T-cell (primary cell): Measurements from ENCODE around the gene MGAT4D. TPM values are rescaled to one million over a fixed set of nuclear protein-coding genes. Genes with fewer than 3 reads are reported as not detected.
"Not testable (repeated sequence)": the region's sequence is repeated elsewhere in the genome, so short reads cannot be mapped to it uniquely, and the experiment has no call there.

Source experiments
- ATAC-seq, 4 experiments: fragments of 200-7000 bp in 3 of 4; fragments of 150-1000 bp in 1 of 4; cut with Tn5 transposase; replicated peaks in 1 of 4; 1 replicate in 3 of 4; 2 replicates in 1 of 4; pipeline ENCODE4 v1.10.0; 2021; ENCODE audit warnings: moderate library complexity in 3 of 4, mild to moderate bottlenecking in 2 of 4, moderate number of reproducible peaks in 1 of 4
- CTCF ChIA-PET, 2 donors: fragments of 300-600 bp; sonication (Branson Sonifier 250); formaldehyde crosslinking; loops; one replicate each; lab custom pipeline; 2022; ENCODE audit warnings: antibody characterized with exemption in 2 of 2; lab: Charles Lee
- POLR2A ChIA-PET, 2 donors: fragments of 300-600 bp; sonication (Branson Sonifier 250); formaldehyde crosslinking; loops; one replicate each; lab custom pipeline; 2022; ENCODE audit warnings: antibody characterized with exemption in 2 of 2; lab: Charles Lee
- DNase-seq, 35 experiments: peaks; one replicate each; pipeline versions ENCODE4 v3.0.0 to v3.0.0-alpha.2; 2013 to 2023
- H3K27ac ChIP-seq: one replicate; pipeline ENCODE4 v1.5.1; 2013; ENCODE audit warnings: low read length
- H3K27me3 ChIP-seq, 2 experiments: replicated peaks in 1 of 2; 1 replicate in 1 of 2; 2 replicates in 1 of 2; pipeline versions ENCODE4 v1.6.1 to v1.7.0; 2013; ENCODE audit warnings: low read length in 1 of 2, mixed read lengths in 1 of 2; ENCODE audit not compliant: control insufficient read depth in 2 of 2, insufficient read depth in 2 of 2; ENCODE audit errors: extremely low read depth in 1 of 2
- H3K36me3 ChIP-seq, 2 donors: 1 replicate in 1 of 2; 2 replicates in 1 of 2; pipeline versions ENCODE4 v1.6.1 to v1.7.0; 2013; ENCODE audit warnings: low read length in 1 of 2; ENCODE audit not compliant: control insufficient read depth in 2 of 2, insufficient read depth in 1 of 2; ENCODE audit errors: extremely low read depth in 1 of 2
- H3K4me1 ChIP-seq, 2 experiments: 1 replicate in 1 of 2; 2 replicates in 1 of 2; pipeline versions ENCODE4 v1.6.1 to v1.7.0; 2013; ENCODE audit warnings: low read length in 2 of 2, mixed read lengths in 1 of 2; ENCODE audit not compliant: insufficient read depth in 2 of 2, control insufficient read depth in 1 of 2; ENCODE audit errors: extremely low read depth in 1 of 2
- H3K4me3 ChIP-seq, 2 donors: 1 replicate in 1 of 2; 2 replicates in 1 of 2; pipeline versions ENCODE4 v1.5.1 to v1.7.0; 2013; ENCODE audit warnings: mild to moderate bottlenecking in 2 of 2, low read length in 1 of 2, moderate library complexity in 1 of 2; ENCODE audit not compliant: control insufficient read depth in 1 of 2; ENCODE audit errors: extremely low read depth in 1 of 2
- H3K9me3 ChIP-seq: 2 replicates; pipeline ENCODE4 v1.7.0; 2013
- H3K27ac Mint-ChIP-seq, 2 donors: one replicate each; pipeline ENCODE4 v1.8.0; 2020 to 2021; ENCODE audit warnings: mild to moderate bottlenecking in 2 of 2, mixed read lengths in 2 of 2
- H3K27me3 Mint-ChIP-seq, 2 donors: one replicate each; pipeline ENCODE4 v1.8.0; 2021 to 2022; ENCODE audit warnings: mixed read lengths in 2 of 2
- H3K36me3 Mint-ChIP-seq: one replicate; pipeline ENCODE4 v1.8.0; 2021; ENCODE audit warnings: mixed read lengths
- H3K4me1 Mint-ChIP-seq, 3 donors: one replicate each; pipeline ENCODE4 v1.8.0; 2020 to 2022; ENCODE audit warnings: mixed read lengths in 3 of 3, mild to moderate bottlenecking in 1 of 3
- H3K4me3 Mint-ChIP-seq, 3 donors: one replicate each; pipeline ENCODE4 v1.8.0; 2020 to 2022; ENCODE audit warnings: mild to moderate bottlenecking in 3 of 3, mixed read lengths in 3 of 3, moderate library complexity in 3 of 3
- H3K9me3 Mint-ChIP-seq, 3 donors: one replicate each; pipeline ENCODE4 v1.8.0; 2020 to 2022; ENCODE audit warnings: mixed read lengths in 3 of 3
- WGBS: methylation state at CpG from one replicate; pipeline ENCODE4 v1.1.5; 2013; ENCODE audit warnings: missing lambda C conversion rate; ENCODE audit not compliant: insufficient coverage; 5-methylcytosine and 5-hydroxymethylcytosine counted together
- total RNA-seq, 35 experiments: library from RNA in 6 of 35; stranded (reverse) in 6 of 35; fragments of 120-200 nt in 1 of 35; gene quantifications; one replicate each; pipeline versions ENCODE4 v1.2.1 to v1.2.4 and lab custom pipeline; 2013 to 2026

Gene MGAT4D
- total RNA-seq, 5 donors from 2014 or later (not counting 1 experiment from before 2014, with no cell fraction given), result not detected

DNA sequence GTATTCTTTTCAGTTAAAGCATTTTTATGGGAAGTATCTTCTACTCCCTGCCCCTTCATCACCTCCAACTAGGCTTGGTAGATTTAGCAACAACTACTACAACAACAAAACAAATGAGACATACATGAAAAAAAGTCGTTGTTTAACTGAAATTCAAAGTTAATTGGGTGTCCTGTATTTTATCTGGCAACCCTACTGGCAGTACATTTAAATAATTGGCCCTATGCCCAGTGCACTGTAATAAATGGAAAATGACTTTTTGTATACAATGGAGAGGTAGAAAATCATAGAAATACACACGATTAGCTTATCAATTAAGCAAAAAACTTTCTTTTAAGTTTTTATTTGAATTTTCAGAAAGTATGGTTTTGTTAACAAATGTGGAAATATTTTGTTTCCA lies 49.3 kb downstream of the MGAT4D start:
- Histone ChIP-seq H3K27me3 (no peaks in the 10 kb centered on the region), H3K9me3 (no peaks in the 10 kb centered on the region), H3K4me1 (no peaks in the 10 kb centered on the region), H3K4me3 (no peak overlapping the region), H3K27ac (no peak overlapping the region), H3K36me3 (no peaks in the 10 kb centered on the region)
- Mint-ChIP-seq H3K36me3 (no peaks in the 10 kb centered on the region), H3K9me3 (no peaks in the 10 kb centered on the region), H3K27ac (no peak overlapping the region), H3K4me1 (no peaks in the 10 kb centered on the region), H3K4me3 (no peak overlapping the region), H3K27me3 (peaks cover 8 to 15% of the 10 kb centered on the region in 2 donors)
- CTCF ChIA-PET, result no interaction called here
- WGBS, result no CpG with 5 or more reads among the region's 2 CpGs
- ATAC-seq, result no peak
- DNase-seq, result no peak
- POLR2A ChIA-PET, result interaction anchor here in 1 of 2 donors (0.7 kb wide), 1 partner anchor 1864 kb away, joined by 5 read pairs; no protein-coding TSS in a partner anchor

- POLR2A ChIA-PET, result interaction anchor here in 1 of 2 donors (0.7 kb wide), 1 partner anchor 1863 kb away, joined by 5 read pairs; no protein-coding TSS in a partner anchor
- Histone ChIP-seq H3K4me3 (no peak overlapping the region), H3K36me3 (no peaks in the 10 kb centered on the region), H3K9me3 (no peaks in the 10 kb centered on the region), H3K27me3 (no peaks in the 10 kb centered on the region), H3K27ac (no peak overlapping the region), H3K4me1 (no peaks in the 10 kb centered on the region)
- Mint-ChIP-seq H3K27me3 (peaks cover 8 to 15% of the 10 kb centered on the region in 2 donors), H3K27ac (no peak overlapping the region), H3K4me1 (no peaks in the 10 kb centered on the region), H3K36me3 (no peaks in the 10 kb centered on the region), H3K4me3 (no peak overlapping the region), H3K9me3 (no peaks in the 10 kb centered on the region)
- CTCF ChIA-PET, result no interaction called here
- no peak for DNase-seq
- 70% methylated on average over 2 of the region's 3 CpGs for WGBS
- ATAC-seq, result no peak
Measured at GRCh38 chr4:140448162-140448561, 49.9 kb downstream of the MGAT4D start.

GRCh38 chr4:140444347-140444746 lies 53.7 kb downstream of the MGAT4D start:
- DNase-seq, ATAC-seq, CTCF ChIA-PET, H3K27ac Mint-ChIP-seq, H3K9me3 Mint-ChIP-seq, H3K27ac ChIP-seq, H3K36me3 Mint-ChIP-seq, H3K4me1 ChIP-seq, H3K4me3 Mint-ChIP-seq, POLR2A ChIA-PET, H3K9me3 ChIP-seq, H3K4me3 ChIP-seq, H3K4me1 Mint-ChIP-seq, H3K36me3 ChIP-seq, H3K27me3 ChIP-seq: not testable (repeated sequence)
- 100% methylated on average over 1 of the region's 4 CpGs for WGBS
- peaks cover 4 to 17% of the 10 kb centered on the region in 2 donors for H3K27me3 Mint-ChIP-seq

- POLR2A ChIA-PET, result no interaction called here
- Histone ChIP-seq H3K4me1 (no peaks in the 10 kb centered on the region), H3K4me3 (no peak overlapping the region), H3K27me3 (no peaks in the 10 kb centered on the region), H3K9me3 (no peaks in the 10 kb centered on the region), H3K27ac (no peak overlapping the region), H3K36me3 (no peaks in the 10 kb centered on the region)
- DNase-seq (no peak), ATAC-seq (no peak)
- CTCF ChIA-PET, result no interaction called here
- no peaks in the 10 kb centered on the region for H3K36me3 Mint-ChIP-seq
- no peak overlapping the region for H3K27ac Mint-ChIP-seq
- peaks cover 2 to 4% of the 10 kb centered on the region in 2 donors for H3K27me3 Mint-ChIP-seq
- no peak overlapping the region for H3K4me3 Mint-ChIP-seq
- no peaks in the 10 kb centered on the region for H3K9me3 Mint-ChIP-seq
- no peaks in the 10 kb centered on the region for H3K4me1 Mint-ChIP-seq
Measured at GRCh38 chr4:140439644-140440142, 58.4 kb downstream of the MGAT4D start.

DNA sequence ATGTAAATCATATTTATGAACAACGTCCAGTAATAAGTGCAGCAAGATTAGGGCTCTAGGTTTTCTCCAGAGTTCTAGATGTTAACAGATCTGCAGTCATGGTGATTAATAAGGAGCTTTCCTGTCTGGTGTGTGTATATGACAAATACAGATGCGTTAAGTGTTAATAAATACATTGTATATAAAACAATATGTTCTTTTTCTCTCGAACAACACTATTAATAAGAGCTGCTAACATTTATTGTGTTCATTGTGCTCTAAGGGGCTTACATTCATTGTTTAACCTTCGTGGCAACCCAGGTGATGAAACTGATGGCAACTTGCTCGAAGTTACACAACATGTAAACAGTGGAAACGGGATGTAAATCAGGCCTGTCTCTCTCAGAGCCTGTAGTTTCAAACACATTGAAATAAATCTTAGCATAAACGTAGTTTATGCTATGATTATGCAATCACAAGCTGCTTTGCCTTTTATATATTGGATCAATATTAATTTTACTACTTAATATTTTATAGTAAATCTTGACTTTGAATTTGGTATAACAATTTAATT lies 70.1 kb downstream of the MGAT4D start:
- ChIA-PET CTCF (interaction anchor here in 1 of 2 donors (0.6 to 1.0 kb wide), 2 partner anchors 8 to 68 kb away, joined by 3 to 4 read pairs; no protein-coding TSS in a partner anchor), POLR2A (interaction anchor here in 1 of 2 donors (0.6 kb wide), 1 partner anchor 21 kb away, joined by 3 read pairs; no protein-coding TSS in a partner anchor)
- peaks cover 0 to 25% of the 10 kb centered on the region in 2 experiments for H3K27me3 ChIP-seq
- H3K4me1 ChIP-seq, result peaks cover 2 to 11% of the 10 kb centered on the region in 2 experiments
- Mint-ChIP-seq H3K27ac (peak overlapping the region in 1 of 2 donors; percentile 45), H3K4me3 (peak overlapping the region; percentile 71 to 82 (median 74)), H3K27me3 (peaks cover 45 to 55% of the 10 kb centered on the region in 2 donors), H3K9me3 (no peaks in the 10 kb centered on the region), H3K4me1 (peaks cover 11 to 13% (median 11%) of the 10 kb centered on the region in 3 donors), H3K36me3 (no peaks in the 10 kb centered on the region)
- no peaks in the 10 kb centered on the region for H3K36me3 ChIP-seq
- H3K9me3 ChIP-seq, result no peaks in the 10 kb centered on the region
- DNase-seq (no peak), ATAC-seq (no peak)
- H3K27ac ChIP-seq, result no peak overlapping the region
- H3K4me3 ChIP-seq, result peak overlapping the region; percentile 47 to 88
- 40% methylated on average over 1 of the region's 7 CpGs for WGBS

GRCh38 chr4:140427106-140427918 lies 70.8 kb downstream of the MGAT4D start, which contains the start of gene CLGN:
CLGN (minus strand) TSS chr4:140427648; CDS start chr4:140413078, 14,570 bp downstream.
- ATAC-seq (peak; percentile 72 to 78 (median 77)), DNase-seq (peak in 30 of 35 experiments; percentile 1 to 42 (median 16))
- Histone ChIP-seq H3K27me3 (peaks cover 0 to 25% of the 10 kb centered on the region in 2 experiments), H3K36me3 (no peaks in the 10 kb centered on the region), H3K9me3 (no peaks in the 10 kb centered on the region), H3K4me3 (peak within 1 kb of the TSS; percentile 47 to 88), H3K4me1 (peaks cover 2 to 11% of the 10 kb centered on the region in 2 experiments), H3K27ac (no peak within 1 kb of the TSS)
- Mint-ChIP-seq H3K4me1 (peaks cover 11 to 13% (median 11%) of the 10 kb centered on the region in 3 donors), H3K4me3 (peak within 1 kb of the TSS; percentile 71 to 82 (median 74)), H3K27me3 (peaks cover 50 to 54% of the 10 kb centered on the region in 2 donors), H3K36me3 (no peaks in the 10 kb centered on the region), H3K27ac (peak within 1 kb of the TSS in 1 of 2 donors; percentile 45), H3K9me3 (no peaks in the 10 kb centered on the region)
- WGBS, result under 1% methylated on average over 71 of the region's 73 CpGs
- ChIA-PET POLR2A (no interaction called here), CTCF (interaction anchor here in 1 of 2 donors (1.0 kb wide), 1 partner anchor 67 kb away, joined by 4 read pairs; no protein-coding TSS in a partner anchor)
